ENCODE data around the gene NIPSNAP3A.

NIPSNAP3A gene

DNA sequence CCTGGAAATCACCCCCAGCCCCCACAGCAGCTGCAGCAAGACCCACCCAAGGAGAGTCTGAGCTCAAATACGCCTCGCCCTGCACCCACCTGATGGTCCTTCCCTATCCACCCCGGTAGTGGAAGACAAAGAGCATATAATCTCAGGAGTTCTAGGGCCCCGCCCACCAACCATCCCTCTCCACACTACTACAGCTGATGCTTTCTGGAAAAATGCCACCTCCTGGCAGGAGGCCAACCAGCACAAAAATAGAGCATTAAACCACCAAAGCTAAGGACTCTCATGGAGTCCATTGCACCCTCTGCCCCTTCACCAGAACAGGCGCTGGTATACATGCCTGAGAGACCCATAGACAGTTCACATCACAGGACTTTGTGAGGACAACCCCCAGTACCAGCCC, 22.5 kb upstream of the NIPSNAP3A start:
- H3K79me2 ChIP-seq (ENCODE audit: control insufficient read depth, low read length), result no peaks in the 10 kb centered on the region
- H3K27me3 ChIP-seq (ENCODE audit: control insufficient read depth, low read length), result no peaks in the 10 kb centered on the region
- no peaks in the 10 kb centered on the region for H4K20me1 ChIP-seq (ENCODE audit: control insufficient read depth, insufficient read depth, low read depth, low read length)
- H3K4me3 ChIP-seq (ENCODE audit: low read length), result no peak overlapping the region
- no peak overlapping the region for H3K27ac ChIP-seq (ENCODE audit: low read depth, low read length)
- TF ChIP-seq EZH2phosphoT487 (IDR thresholded peaks at IDR 0.05; ENCODE audit: borderline replicate concordance, low read length), result no peak
- TF ChIP-seq, protein P1, sequence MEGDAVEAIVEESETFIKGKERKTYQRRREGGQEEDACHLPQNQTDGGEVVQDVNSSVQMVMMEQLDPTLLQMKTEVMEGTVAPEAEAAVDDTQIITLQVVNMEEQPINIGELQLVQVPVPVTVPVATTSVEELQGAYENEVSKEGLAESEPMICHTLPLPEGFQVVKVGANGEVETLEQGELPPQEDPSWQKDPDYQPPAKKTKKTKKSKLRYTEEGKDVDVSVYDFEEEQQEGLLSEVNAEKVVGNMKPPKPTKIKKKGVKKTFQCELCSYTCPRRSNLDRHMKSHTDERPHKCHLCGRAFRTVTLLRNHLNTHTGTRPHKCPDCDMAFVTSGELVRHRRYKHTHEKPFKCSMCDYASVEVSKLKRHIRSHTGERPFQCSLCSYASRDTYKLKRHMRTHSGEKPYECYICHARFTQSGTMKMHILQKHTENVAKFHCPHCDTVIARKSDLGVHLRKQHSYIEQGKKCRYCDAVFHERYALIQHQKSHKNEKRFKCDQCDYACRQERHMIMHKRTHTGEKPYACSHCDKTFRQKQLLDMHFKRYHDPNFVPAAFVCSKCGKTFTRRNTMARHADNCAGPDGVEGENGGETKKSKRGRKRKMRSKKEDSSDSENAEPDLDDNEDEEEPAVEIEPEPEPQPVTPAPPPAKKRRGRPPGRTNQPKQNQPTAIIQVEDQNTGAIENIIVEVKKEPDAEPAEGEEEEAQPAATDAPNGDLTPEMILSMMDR (IDR thresholded peaks at IDR 0.05; ENCODE audit: low read depth, low read length, poor library complexity, severe bottlenecking), result no peak
- no peaks in the 10 kb centered on the region for H3K9me2 ChIP-seq (replicated peaks; ENCODE audit: control insufficient read depth, low read length)
- no peaks in the 10 kb centered on the region for H3K4me1 ChIP-seq (ENCODE audit: control insufficient read depth, low read length)
- no peaks in the 10 kb centered on the region for H3F3A ChIP-seq (ENCODE audit: control insufficient read depth, insufficient read depth)
- no peaks in the 10 kb centered on the region for H3K9me3 ChIP-seq (ENCODE audit: control insufficient read depth, insufficient read depth, low read length)
- H3K36me3 ChIP-seq (ENCODE audit: control insufficient read depth, low read length), result no peaks in the 10 kb centered on the region
- no peak overlapping the region for H3K4me2 ChIP-seq (ENCODE audit: low read length)

DNA sequence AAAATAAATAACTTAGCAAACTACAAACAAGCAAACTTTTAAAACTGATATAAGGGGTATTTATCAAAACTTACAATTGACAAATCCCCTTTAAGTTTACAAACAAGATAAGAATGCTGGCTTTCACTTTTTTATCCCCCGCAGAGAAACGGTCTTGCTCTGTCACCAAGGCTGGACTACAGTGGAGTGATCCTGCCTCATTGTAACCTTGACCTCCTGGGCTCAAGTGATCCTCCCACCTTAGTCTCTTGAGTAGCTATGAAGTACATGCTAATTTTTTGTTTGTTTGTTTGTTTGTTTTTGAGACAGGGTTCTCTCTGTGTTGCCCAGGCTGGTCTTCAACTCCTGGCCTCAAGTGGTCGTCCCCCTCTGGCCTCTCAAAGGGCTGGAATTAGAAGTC, 9.0 kb upstream of the NIPSNAP3A start:
- H3K4me1 ChIP-seq (ENCODE audit: control insufficient read depth, low read length), result peaks cover 21% of the 10 kb centered on the region
- H3K4me2 ChIP-seq (ENCODE audit: low read length), result no peak overlapping the region
- no peak overlapping the region for H3K27ac ChIP-seq (ENCODE audit: low read depth, low read length)
- H4K20me1 ChIP-seq (ENCODE audit: control insufficient read depth, insufficient read depth, low read depth, low read length), result no peaks in the 10 kb centered on the region
- H3K27me3 ChIP-seq (ENCODE audit: control insufficient read depth, low read length), result no peaks in the 10 kb centered on the region
- TF ChIP-seq, protein P1 (IDR thresholded peaks at IDR 0.05; ENCODE audit: low read depth, low read length, poor library complexity, severe bottlenecking), result no peak
- TF ChIP-seq EZH2phosphoT487 (IDR thresholded peaks at IDR 0.05; ENCODE audit: borderline replicate concordance, low read length), result no peak
- H3K4me3 ChIP-seq (ENCODE audit: low read length), result no peak overlapping the region
- H3K9me2 ChIP-seq (replicated peaks; ENCODE audit: control insufficient read depth, low read length), result no peaks in the 10 kb centered on the region
- no peaks in the 10 kb centered on the region for H3K36me3 ChIP-seq (ENCODE audit: control insufficient read depth, low read length)
- no peaks in the 10 kb centered on the region for H3F3A ChIP-seq (ENCODE audit: control insufficient read depth, insufficient read depth)
- no peaks in the 10 kb centered on the region for H3K79me2 ChIP-seq (ENCODE audit: control insufficient read depth, low read length)
- no peaks in the 10 kb centered on the region for H3K9me3 ChIP-seq (ENCODE audit: control insufficient read depth, insufficient read depth, low read length)

DNA sequence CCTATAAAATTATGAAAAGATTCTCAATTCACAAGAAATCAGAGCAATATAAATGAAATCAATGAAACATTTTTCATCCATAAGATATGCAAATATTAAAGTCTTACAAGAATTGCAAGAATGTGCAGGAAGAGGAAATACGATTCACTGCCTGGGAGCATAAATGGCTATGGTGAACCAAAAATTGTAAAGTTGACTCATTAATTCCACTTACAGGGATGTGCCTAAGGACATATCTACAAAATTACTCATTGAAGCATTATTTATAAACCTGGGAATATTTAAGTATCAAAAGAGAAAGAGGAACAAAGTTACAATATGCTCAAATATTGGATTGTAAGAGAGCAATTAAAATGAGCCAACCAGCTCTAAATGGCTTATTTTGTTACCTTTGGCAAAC, 6.9 kb upstream of the NIPSNAP3A start:
- H4K20me1 ChIP-seq (ENCODE audit: control insufficient read depth, insufficient read depth, low read depth, low read length), result no peaks in the 10 kb centered on the region
- H3K36me3 ChIP-seq (ENCODE audit: control insufficient read depth, low read length), result no peaks in the 10 kb centered on the region
- no peaks in the 10 kb centered on the region for H3K9me3 ChIP-seq (ENCODE audit: control insufficient read depth, insufficient read depth, low read length)
- H3K27ac ChIP-seq (ENCODE audit: low read depth, low read length), result no peak overlapping the region
- no peaks in the 10 kb centered on the region for H3K79me2 ChIP-seq (ENCODE audit: control insufficient read depth, low read length)
- TF ChIP-seq, protein P1 (IDR thresholded peaks at IDR 0.05; ENCODE audit: low read depth, low read length, poor library complexity, severe bottlenecking), result no peak
- TF ChIP-seq EZH2phosphoT487 (IDR thresholded peaks at IDR 0.05; ENCODE audit: borderline replicate concordance, low read length), result no peak
- H3K4me3 ChIP-seq (ENCODE audit: low read length), result peak overlapping the region; percentile 26; the same call in 1 of the 2 replicates
- peaks cover 23% of the 10 kb centered on the region for H3K4me1 ChIP-seq (ENCODE audit: control insufficient read depth, low read length)
- peak overlapping the region; percentile 40 for H3K4me2 ChIP-seq (ENCODE audit: low read length)
- H3K9me2 ChIP-seq (replicated peaks; ENCODE audit: control insufficient read depth, low read length), result no peaks in the 10 kb centered on the region
- peaks cover 5% of the 10 kb centered on the region; the same call in 1 of the 2 replicates for H3F3A ChIP-seq (ENCODE audit: control insufficient read depth, insufficient read depth)
- H3K27me3 ChIP-seq (ENCODE audit: control insufficient read depth, low read length), result no peaks in the 10 kb centered on the region
